ENCODE data around the gene NRCAM.

DNA sequence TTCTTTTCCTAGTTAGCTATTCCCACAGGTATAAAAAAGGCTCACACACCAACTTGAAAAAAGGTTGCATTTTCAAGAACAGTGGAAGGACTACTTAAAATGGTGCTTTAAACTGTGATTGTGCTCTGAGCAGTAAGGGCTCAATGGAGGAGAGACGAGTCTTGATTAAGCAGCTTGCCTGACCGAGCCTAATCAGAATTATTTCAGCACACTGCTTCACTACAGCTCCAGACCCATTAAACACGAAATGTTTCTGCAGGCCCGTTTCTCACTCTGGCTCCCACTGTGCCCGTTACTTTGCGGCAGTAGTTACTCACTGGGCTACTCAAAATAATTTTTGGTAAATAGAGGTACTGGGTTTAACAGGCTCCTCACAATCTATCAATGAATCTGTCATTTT is 126.0 kb downstream of the NRCAM start:
- no peak for TF ChIP-seq ZNF274 (IDR thresholded peaks at IDR 0.05; ENCODE audit: insufficient read depth, insufficient read length)
- TF ChIP-seq, protein P1, sequence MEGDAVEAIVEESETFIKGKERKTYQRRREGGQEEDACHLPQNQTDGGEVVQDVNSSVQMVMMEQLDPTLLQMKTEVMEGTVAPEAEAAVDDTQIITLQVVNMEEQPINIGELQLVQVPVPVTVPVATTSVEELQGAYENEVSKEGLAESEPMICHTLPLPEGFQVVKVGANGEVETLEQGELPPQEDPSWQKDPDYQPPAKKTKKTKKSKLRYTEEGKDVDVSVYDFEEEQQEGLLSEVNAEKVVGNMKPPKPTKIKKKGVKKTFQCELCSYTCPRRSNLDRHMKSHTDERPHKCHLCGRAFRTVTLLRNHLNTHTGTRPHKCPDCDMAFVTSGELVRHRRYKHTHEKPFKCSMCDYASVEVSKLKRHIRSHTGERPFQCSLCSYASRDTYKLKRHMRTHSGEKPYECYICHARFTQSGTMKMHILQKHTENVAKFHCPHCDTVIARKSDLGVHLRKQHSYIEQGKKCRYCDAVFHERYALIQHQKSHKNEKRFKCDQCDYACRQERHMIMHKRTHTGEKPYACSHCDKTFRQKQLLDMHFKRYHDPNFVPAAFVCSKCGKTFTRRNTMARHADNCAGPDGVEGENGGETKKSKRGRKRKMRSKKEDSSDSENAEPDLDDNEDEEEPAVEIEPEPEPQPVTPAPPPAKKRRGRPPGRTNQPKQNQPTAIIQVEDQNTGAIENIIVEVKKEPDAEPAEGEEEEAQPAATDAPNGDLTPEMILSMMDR (IDR thresholded peaks at IDR 0.05 in 2 of 3, conservative IDR thresholded peaks at IDR 0.05 in 1 of 3; ENCODE audit: control insufficient read depth in 2 of 3, extremely low read depth in 1 of 3, insufficient read depth in 1 of 3, low read depth in 3 of 3, low read length in 3 of 3), result no peak
- no peak for TF ChIP-seq SMARCA5 (IDR thresholded peaks at IDR 0.05)
- TF ChIP-seq EZH2 (IDR thresholded peaks at IDR 0.05; ENCODE audit: borderline replicate concordance, control insufficient read depth, low read depth, low read length), result no peak
- TF ChIP-seq POLR2A (IDR thresholded peaks at IDR 0.05; ENCODE audit: low read depth, low read length), result no peak
- TF ChIP-seq EED (IDR thresholded peaks at IDR 0.05; ENCODE audit: low read depth), result no peak
- no peak for TF ChIP-seq POLR2AphosphoS2 (IDR thresholded peaks at IDR 0.05; ENCODE audit: low read depth, low read length)
- TF ChIP-seq, protein P2, sequence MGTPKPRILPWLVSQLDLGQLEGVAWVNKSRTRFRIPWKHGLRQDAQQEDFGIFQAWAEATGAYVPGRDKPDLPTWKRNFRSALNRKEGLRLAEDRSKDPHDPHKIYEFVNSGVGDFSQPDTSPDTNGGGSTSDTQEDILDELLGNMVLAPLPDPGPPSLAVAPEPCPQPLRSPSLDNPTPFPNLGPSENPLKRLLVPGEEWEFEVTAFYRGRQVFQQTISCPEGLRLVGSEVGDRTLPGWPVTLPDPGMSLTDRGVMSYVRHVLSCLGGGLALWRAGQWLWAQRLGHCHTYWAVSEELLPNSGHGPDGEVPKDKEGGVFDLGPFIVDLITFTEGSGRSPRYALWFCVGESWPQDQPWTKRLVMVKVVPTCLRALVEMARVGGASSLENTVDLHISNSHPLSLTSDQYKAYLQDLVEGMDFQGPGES (IDR thresholded peaks at IDR 0.05), result no peak
- no peak for TF ChIP-seq ZZZ3 (IDR thresholded peaks at IDR 0.05; ENCODE audit: control insufficient read depth, insufficient read length, low read depth)
- TF ChIP-seq RCOR1 (conservative IDR thresholded peaks at IDR 0.05; ENCODE audit: low read depth, low read length), result no peak
- no peak for TF ChIP-seq NR2F1 (conservative IDR thresholded peaks at IDR 0.05)
- no peak for TF ChIP-seq SRF (IDR thresholded peaks at IDR 0.05; ENCODE audit: low read depth in 2 of 2, low read length in 2 of 2)
- no peak for TF ChIP-seq CBX3 (IDR thresholded peaks at IDR 0.05; ENCODE audit: borderline replicate concordance, low read depth)
